Activated naive CD8-positive, alpha-beta T cell treated with anti-CD3 and anti-CD28 coated beads for 36 hours (primary cell): ENCODE measurements around the gene INTS14. TPM values are rescaled to one million over a fixed set of nuclear protein-coding genes. Genes with fewer than 3 reads are reported as not detected.
A peak's percentile ranks its signal among the peaks of the same experiment; 100 is the strongest.
"Not testable (repeated sequence)": the region's sequence is repeated elsewhere in the genome, so short reads cannot be mapped to it uniquely, and the experiment has no call there.

Experiments
- DNase-seq: peaks from one replicate; pipeline ENCODE4 v3.0.0; 2021
- H3K27ac Mint-ChIP-seq: one replicate; pipeline ENCODE4 v1.8.0; 2022; ENCODE audit warnings: mild to moderate bottlenecking, moderate library complexity, mixed read lengths
- H3K27me3 Mint-ChIP-seq: one replicate; pipeline ENCODE4 v1.8.0; 2022; ENCODE audit warnings: mild to moderate bottlenecking, mixed read lengths
- H3K36me3 Mint-ChIP-seq: one replicate; pipeline ENCODE4 v1.8.0; 2021; ENCODE audit warnings: mild to moderate bottlenecking, mixed read lengths
- H3K4me1 Mint-ChIP-seq: one replicate; pipeline ENCODE4 v1.8.0; 2021; ENCODE audit warnings: mixed read lengths
- H3K4me3 Mint-ChIP-seq: one replicate; pipeline ENCODE4 v1.8.0; 2022; ENCODE audit warnings: mild to moderate bottlenecking, moderate library complexity, mixed read lengths
- H3K9me3 Mint-ChIP-seq: one replicate; pipeline ENCODE4 v1.8.0; 2022; ENCODE audit warnings: mixed read lengths
- total RNA-seq, 2 experiments: library from RNA; stranded (reverse); gene quantifications; one replicate each; pipeline ENCODE4 v1.2.3, GENCODE V29; 2021

Gene INTS14
- total RNA-seq, 2 experiments from 2014 or later: 62.1 to 66.9 TPM

- no peak overlapping the region for H3K27ac Mint-ChIP-seq
- no peaks in the 10 kb centered on the region for H3K36me3 Mint-ChIP-seq
- H3K27me3 Mint-ChIP-seq: no peaks in the 10 kb centered on the region
- DNase-seq: no peak
- H3K4me1 Mint-ChIP-seq: peaks cover 9% of the 10 kb centered on the region
- no peaks in the 10 kb centered on the region for H3K9me3 Mint-ChIP-seq
- no peak overlapping the region for H3K4me3 Mint-ChIP-seq
Observed at GRCh38 chr15:65639509-65639908, 28.6 kb upstream of the INTS14 start.

- peak overlapping the region; percentile 0 for H3K4me3 Mint-ChIP-seq
- H3K9me3 Mint-ChIP-seq: no peaks in the 10 kb centered on the region
- peaks cover 9% of the 10 kb centered on the region for H3K4me1 Mint-ChIP-seq
- H3K27ac Mint-ChIP-seq: no peak overlapping the region
- no peaks in the 10 kb centered on the region for H3K27me3 Mint-ChIP-seq
- peak; percentile 19 for DNase-seq
- no peaks in the 10 kb centered on the region for H3K36me3 Mint-ChIP-seq
Observed at GRCh38 chr15:65638681-65639089, 27.8 kb upstream of the INTS14 start.

DNA sequence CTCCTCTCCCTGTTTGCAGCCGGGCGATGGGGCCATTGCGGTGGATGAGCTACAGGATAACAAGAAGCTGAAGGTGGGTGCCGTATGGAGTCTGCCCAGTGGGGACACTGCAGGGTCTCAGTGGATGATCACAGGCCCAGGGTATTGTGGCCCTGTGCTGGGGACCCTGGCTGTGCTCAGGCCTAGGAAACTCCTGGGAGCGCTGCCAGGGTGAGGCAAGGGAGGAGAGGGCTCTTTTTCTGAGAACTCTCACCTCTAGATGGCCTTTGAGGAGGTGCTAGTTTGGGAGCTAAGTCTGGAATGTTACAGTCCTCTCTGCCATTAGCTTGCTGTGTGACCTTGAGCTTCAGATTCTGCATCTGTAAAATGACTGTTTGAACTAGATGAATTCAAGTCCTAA is 27.2 kb upstream of the INTS14 start:
- no peak overlapping the region for H3K4me3 Mint-ChIP-seq
- no peaks in the 10 kb centered on the region for H3K36me3 Mint-ChIP-seq
- no peaks in the 10 kb centered on the region for H3K9me3 Mint-ChIP-seq
- H3K27ac Mint-ChIP-seq: no peak overlapping the region
- H3K4me1 Mint-ChIP-seq: peaks cover 9% of the 10 kb centered on the region
- H3K27me3 Mint-ChIP-seq: no peaks in the 10 kb centered on the region
- no peak for DNase-seq

- H3K4me1 Mint-ChIP-seq: peaks cover 24% of the 10 kb centered on the region
- H3K27me3 Mint-ChIP-seq: no peaks in the 10 kb centered on the region
- H3K27ac Mint-ChIP-seq: no peak overlapping the region
Observed at GRCh38 chr15:65634356-65634755, 23.4 kb upstream of the INTS14 start.

GRCh38 chr15:65633752-65634151 is 22.8 kb upstream of the INTS14 start:
- H3K4me3 Mint-ChIP-seq: no peak overlapping the region
- H3K27me3 Mint-ChIP-seq: no peaks in the 10 kb centered on the region
- peak overlapping the region; percentile 23 for H3K27ac Mint-ChIP-seq
- H3K4me1 Mint-ChIP-seq: peaks cover 20% of the 10 kb centered on the region
- no peaks in the 10 kb centered on the region for H3K9me3 Mint-ChIP-seq
- no peaks in the 10 kb centered on the region for H3K36me3 Mint-ChIP-seq
- no peak for DNase-seq

More at GRCh38 chr15:65634356-65634755, 23.4 kb upstream of the INTS14 start:
- H3K4me3 Mint-ChIP-seq: no peak overlapping the region
- no peaks in the 10 kb centered on the region for H3K36me3 Mint-ChIP-seq
- no peaks in the 10 kb centered on the region for H3K9me3 Mint-ChIP-seq
- DNase-seq: no peak

GRCh38 chr15:65632780-65633375 is 21.9 kb upstream of the INTS14 start:
- no peaks in the 10 kb centered on the region for H3K9me3 Mint-ChIP-seq
- H3K27ac Mint-ChIP-seq: no peak overlapping the region
- peaks cover 14% of the 10 kb centered on the region for H3K4me1 Mint-ChIP-seq
- H3K36me3 Mint-ChIP-seq: no peaks in the 10 kb centered on the region
- H3K4me3 Mint-ChIP-seq: no peak overlapping the region
- no peak for DNase-seq
- H3K27me3 Mint-ChIP-seq: no peaks in the 10 kb centered on the region

DNA sequence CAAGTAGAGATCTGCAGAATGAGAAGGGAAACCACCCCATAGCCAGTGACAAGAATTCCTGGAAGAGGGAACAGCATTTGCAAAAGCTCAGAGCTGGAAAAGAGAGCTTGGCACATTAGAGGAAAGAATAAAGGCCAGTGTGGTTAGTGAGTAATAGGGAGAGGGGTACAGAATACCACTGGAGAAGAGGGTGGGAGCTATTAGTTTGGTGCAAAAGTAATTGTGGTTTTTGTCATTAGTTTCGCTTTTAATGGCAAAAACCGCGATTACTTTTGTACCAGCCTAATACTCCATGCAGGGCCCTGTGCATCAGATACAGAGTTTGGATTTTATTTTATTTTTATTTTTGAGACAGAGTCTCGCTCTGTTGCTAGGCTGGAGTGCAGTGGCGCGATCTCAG is 20.6 kb upstream of the INTS14 start:
- Mint-ChIP-seq H3K4me1 (peaks cover 14% of the 10 kb centered on the region), H3K27me3 (no peaks in the 10 kb centered on the region), H3K36me3 (no peaks in the 10 kb centered on the region), H3K4me3 (no peak overlapping the region), H3K27ac (no peak overlapping the region), H3K9me3 (no peaks in the 10 kb centered on the region)
- DNase-seq: no peak

GRCh38 chr15:65630760-65631159 is 19.8 kb upstream of the INTS14 start:
- H3K36me3 Mint-ChIP-seq: no peaks in the 10 kb centered on the region
- no peaks in the 10 kb centered on the region for H3K9me3 Mint-ChIP-seq
- H3K4me1 Mint-ChIP-seq: peaks cover 14% of the 10 kb centered on the region
- H3K27ac Mint-ChIP-seq: no peak overlapping the region
- no peaks in the 10 kb centered on the region for H3K27me3 Mint-ChIP-seq
- no peak for DNase-seq
- no peak overlapping the region for H3K4me3 Mint-ChIP-seq

GRCh38 chr15:65629548-65629947 is 18.6 kb upstream of the INTS14 start:
- H3K4me3 Mint-ChIP-seq: no peak overlapping the region
- H3K9me3 Mint-ChIP-seq: no peaks in the 10 kb centered on the region
- no peak for DNase-seq
- peaks cover 5% of the 10 kb centered on the region for H3K36me3 Mint-ChIP-seq
- H3K27ac Mint-ChIP-seq: no peak overlapping the region
- H3K27me3 Mint-ChIP-seq: no peaks in the 10 kb centered on the region
- H3K4me1 Mint-ChIP-seq: peaks cover 14% of the 10 kb centered on the region

DNA sequence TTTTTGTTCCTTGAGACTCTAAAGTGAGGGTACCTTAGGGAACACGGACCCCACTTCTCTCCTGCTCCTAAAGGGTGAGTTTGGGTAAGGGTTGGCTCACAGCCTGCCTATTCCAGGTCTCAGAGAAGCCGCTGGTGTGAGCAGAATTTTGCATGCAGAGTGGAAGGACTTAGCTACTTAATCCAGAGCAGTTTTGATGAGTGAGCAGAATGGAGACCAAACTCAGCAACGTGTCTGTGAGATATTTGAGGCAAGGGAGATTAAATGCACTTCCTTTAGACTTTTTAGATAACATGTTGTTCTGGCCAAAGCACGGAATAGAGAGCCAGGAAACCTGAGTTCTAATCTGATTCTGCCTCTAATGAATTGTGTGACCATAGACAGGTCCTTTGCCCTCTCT is 15.9 kb upstream of the INTS14 start:
- H3K36me3 Mint-ChIP-seq: peaks cover 5% of the 10 kb centered on the region
- peaks cover 9% of the 10 kb centered on the region for H3K4me1 Mint-ChIP-seq
- no peak for DNase-seq
- no peak overlapping the region for H3K27ac Mint-ChIP-seq
- no peak overlapping the region for H3K4me3 Mint-ChIP-seq
- no peaks in the 10 kb centered on the region for H3K27me3 Mint-ChIP-seq
- H3K9me3 Mint-ChIP-seq: no peaks in the 10 kb centered on the region

GRCh38 chr15:65623103-65623502 is 12.2 kb upstream of the INTS14 start:
- Mint-ChIP-seq H3K27ac (no peak overlapping the region), H3K4me3 (no peak overlapping the region), H3K9me3 (no peaks in the 10 kb centered on the region), H3K27me3 (no peaks in the 10 kb centered on the region), H3K36me3 (peaks cover 5% of the 10 kb centered on the region), H3K4me1 (peaks cover 4% of the 10 kb centered on the region)
- DNase-seq: no peak

- DNase-seq: no peak
- Mint-ChIP-seq H3K27me3 (no peaks in the 10 kb centered on the region), H3K27ac (no peak within 1 kb of the TSS), H3K4me3 (no peak within 1 kb of the TSS), H3K4me1 (peaks cover 4% of the 10 kb centered on the region), H3K36me3 (peaks cover 5% of the 10 kb centered on the region), H3K9me3 (no peaks in the 10 kb centered on the region)
Observed at GRCh38 chr15:65621638-65622037, 10.7 kb upstream of the INTS14 start, which contains the start of gene SLC24A1. Gene SLC24A1 (plus strand): TSS chr15:65621938. CDS start chr15:65624081, 2,143 bp downstream.

GRCh38 chr15:65620833-65621232 is 9.9 kb upstream of the INTS14 start:
- no peak for DNase-seq
- Mint-ChIP-seq H3K9me3 (no peaks in the 10 kb centered on the region), H3K27me3 (no peaks in the 10 kb centered on the region), H3K4me1 (peaks cover 4% of the 10 kb centered on the region), H3K36me3 (peaks cover 5% of the 10 kb centered on the region), H3K4me3 (no peak overlapping the region), H3K27ac (no peak overlapping the region)

GRCh38 chr15:65619626-65620290 is 8.8 kb upstream of the INTS14 start:
- Mint-ChIP-seq H3K4me3 (no peak overlapping the region), H3K36me3 (no peaks in the 10 kb centered on the region), H3K27me3 (no peaks in the 10 kb centered on the region), H3K27ac (no peak overlapping the region), H3K4me1 (peaks cover 4% of the 10 kb centered on the region), H3K9me3 (no peaks in the 10 kb centered on the region)
- DNase-seq: no peak

DNA sequence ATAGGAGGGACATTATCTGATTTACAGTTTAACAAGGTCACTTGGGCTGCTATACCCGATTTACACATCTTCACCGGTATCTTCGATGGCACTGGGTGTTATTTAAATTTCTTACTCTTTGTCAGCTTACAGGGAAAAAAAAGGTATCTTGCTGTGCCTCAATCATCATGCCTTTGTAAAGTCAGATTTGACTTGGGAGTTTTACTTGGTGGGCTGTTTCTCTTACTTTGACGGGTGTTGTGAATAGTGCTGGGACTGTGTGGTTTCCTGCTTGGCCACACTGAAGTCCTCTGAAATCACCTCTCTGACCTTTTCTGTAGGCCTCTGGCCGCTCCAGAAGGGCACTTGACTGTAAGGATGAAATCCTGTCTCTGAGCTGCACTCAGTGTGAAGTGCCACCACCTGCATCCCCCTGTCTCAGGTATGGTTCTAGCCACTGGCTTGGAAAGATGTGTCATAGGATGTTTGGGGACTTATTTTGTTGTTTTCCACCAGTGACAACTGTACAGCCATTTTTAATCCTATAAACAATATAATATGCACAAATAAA is 7.7 kb upstream of the INTS14 start:
- Mint-ChIP-seq H3K4me3 (no peak overlapping the region), H3K4me1 (peaks cover 4% of the 10 kb centered on the region), H3K27me3 (no peaks in the 10 kb centered on the region), H3K9me3 (no peaks in the 10 kb centered on the region), H3K27ac (no peak overlapping the region), H3K36me3 (no peaks in the 10 kb centered on the region)
- no peak for DNase-seq

DNA sequence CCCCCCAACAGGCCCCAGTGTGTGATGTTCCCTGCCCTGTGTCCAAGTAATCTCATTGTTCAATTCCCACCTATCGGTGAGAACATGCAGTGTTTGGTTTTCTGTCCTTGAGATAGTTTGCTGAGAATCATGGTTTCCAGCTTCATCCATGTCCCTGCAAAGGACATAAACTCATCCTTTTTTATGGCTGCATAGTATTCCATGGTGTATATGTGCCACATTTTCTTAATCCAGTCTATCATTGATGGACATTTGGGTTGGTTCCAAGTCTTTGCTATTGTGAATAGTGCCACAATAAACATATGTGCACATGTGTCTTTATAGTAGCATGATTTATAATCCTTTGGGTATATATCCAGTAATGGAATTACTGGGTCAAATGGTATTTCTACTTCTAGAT is 5.0 kb upstream of the INTS14 start:
- DNase-seq, H3K36me3 Mint-ChIP-seq, H3K4me3 Mint-ChIP-seq, H3K27ac Mint-ChIP-seq, H3K9me3 Mint-ChIP-seq, H3K27me3 Mint-ChIP-seq: not testable (repeated sequence)
- peaks cover 14% of the 10 kb centered on the region for H3K4me1 Mint-ChIP-seq
